ENCODE measurements around the gene SNU13.
"Not testable (repeated sequence)": the region's sequence is repeated elsewhere in the genome, so short reads cannot be mapped to it uniquely, and the experiment has no call there.

The SNU13 gene

GRCh38 chr22:41668971-41669911, 19.4 kb downstream of the SNU13 start:
- H3K4me3 ChIP-seq (ENCODE audit: low read depth, low read length): no peak overlapping the region
- DNase-seq (ENCODE audit: low read depth): no peak
- no peak for TF ChIP-seq CTCF (IDR thresholded peaks at IDR 0.05; ENCODE audit: control insufficient read depth, extremely low read depth, insufficient read depth)

- H3K4me3 ChIP-seq (ENCODE audit: low read depth, low read length): no peak overlapping the region
- DNase-seq (ENCODE audit: low read depth): no peak
- TF ChIP-seq CTCF (IDR thresholded peaks at IDR 0.05; ENCODE audit: control insufficient read depth, extremely low read depth, insufficient read depth): no peak
Measured at GRCh38 chr22:41664951-41665350, 23.7 kb downstream of the SNU13 start.

GRCh38 chr22:41664490-41664889, 24.2 kb downstream of the SNU13 start:
- DNase-seq (ENCODE audit: low read depth): no peak
- H3K4me3 ChIP-seq (ENCODE audit: low read depth, low read length): no peak overlapping the region
- no peak for TF ChIP-seq CTCF (IDR thresholded peaks at IDR 0.05; ENCODE audit: control insufficient read depth, extremely low read depth, insufficient read depth)

DNA sequence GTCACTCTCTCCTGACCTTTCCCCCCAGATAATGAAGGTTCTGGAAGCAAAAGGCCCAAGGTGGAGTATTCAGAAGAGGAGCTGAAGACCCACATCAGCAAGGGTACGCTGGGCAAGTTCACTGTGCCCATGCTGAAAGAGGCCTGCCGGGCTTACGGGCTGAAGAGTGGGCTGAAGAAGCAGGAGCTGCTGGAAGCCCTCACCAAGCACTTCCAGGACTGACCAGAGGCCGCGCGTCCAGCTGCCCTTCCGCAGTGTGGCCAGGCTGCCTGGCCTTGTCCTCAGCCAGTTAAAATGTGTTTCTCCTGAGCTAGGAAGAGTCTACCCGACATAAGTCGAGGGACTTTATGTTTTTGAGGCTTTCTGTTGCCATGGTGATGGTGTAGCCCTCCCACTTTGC, 25.1 kb downstream of the SNU13 start:
- DNase-seq (ENCODE audit: low read depth): not testable (repeated sequence)

DNA sequence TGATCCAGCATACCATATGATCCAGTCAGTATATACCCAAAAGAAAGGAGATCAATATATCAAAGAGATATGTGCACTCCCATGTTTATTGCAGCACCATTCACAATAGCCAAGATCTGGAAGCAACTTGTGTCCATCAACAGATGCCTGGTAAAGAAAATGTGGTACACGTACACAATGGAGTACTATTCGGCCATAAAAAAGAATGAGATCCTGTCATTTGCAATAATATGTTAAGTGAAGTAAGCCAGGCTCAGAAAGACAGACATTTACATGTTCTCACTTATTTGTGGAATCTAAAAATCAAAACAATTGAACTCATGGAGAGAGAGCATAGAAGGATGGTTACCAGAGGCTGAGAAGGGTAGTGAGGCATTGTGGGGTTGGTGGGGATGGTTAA, 27.0 kb downstream of the SNU13 start:
- DNase-seq (ENCODE audit: low read depth): no peak
- H3K4me3 ChIP-seq (ENCODE audit: low read depth, low read length): no peak overlapping the region
- TF ChIP-seq CTCF (IDR thresholded peaks at IDR 0.05; ENCODE audit: control insufficient read depth, extremely low read depth, insufficient read depth): no peak

More for the DNA sequence above, 25.1 kb downstream of the SNU13 start:
- H3K4me3 ChIP-seq (ENCODE audit: low read depth, low read length): not testable (repeated sequence)

DNA sequence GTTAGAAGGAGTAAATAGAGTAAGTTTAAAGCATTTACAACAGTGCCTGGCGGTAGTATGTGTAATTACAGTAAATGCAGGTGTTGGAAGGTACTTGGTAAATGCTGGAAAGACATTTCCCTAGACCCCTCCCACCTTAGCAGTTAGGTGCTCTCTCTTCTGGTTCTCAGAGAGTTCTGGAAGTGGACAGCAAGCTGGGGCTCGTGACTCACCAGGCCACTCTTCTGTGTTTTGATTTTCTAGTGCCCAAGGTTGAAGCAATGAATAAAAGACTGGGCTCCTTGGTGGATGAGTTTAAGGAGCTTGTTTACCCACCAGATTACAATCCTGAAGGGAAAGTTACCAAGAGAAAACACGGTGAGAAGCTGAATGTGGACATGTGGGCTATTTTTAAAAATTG, 27.6 kb downstream of the SNU13 start:
- TF ChIP-seq CTCF (IDR thresholded peaks at IDR 0.05; ENCODE audit: control insufficient read depth, extremely low read depth, insufficient read depth): no peak
- H3K4me3 ChIP-seq (ENCODE audit: low read depth, low read length): no peak overlapping the region

GRCh38 chr22:41660416-41660815, 28.3 kb downstream of the SNU13 start:
- DNase-seq (ENCODE audit: low read depth): no peak
- H3K4me3 ChIP-seq (ENCODE audit: low read depth, low read length): no peak overlapping the region
- TF ChIP-seq CTCF (IDR thresholded peaks at IDR 0.05; ENCODE audit: control insufficient read depth, extremely low read depth, insufficient read depth): no peak

More for the DNA sequence above, 27.6 kb downstream of the SNU13 start:
- no peak for DNase-seq (ENCODE audit: low read depth)

Measured in LNCaP clone FGC (cell line).